NCI-H1105 (cell line): ENCODE data around the gene MED16.
"Not testable (repeated sequence)": the region's sequence is repeated elsewhere in the genome, so short reads cannot be mapped to it uniquely, and the experiment has no call there.

Source experiments
- DNase-seq: peaks from one replicate; lab custom pipeline; 2025; lab: John Stamatoyannopoulos, UW

MED16 gene

GRCh38 chr19:907183-907853 is 14.3 kb upstream of the MED16 start:
- no peak for DNase-seq

GRCh38 chr19:906480-906879 is 13.5 kb upstream of the MED16 start:
- no peak for DNase-seq

GRCh38 chr19:904545-904944 is 11.6 kb upstream of the MED16 start:
- no peak for DNase-seq

DNA sequence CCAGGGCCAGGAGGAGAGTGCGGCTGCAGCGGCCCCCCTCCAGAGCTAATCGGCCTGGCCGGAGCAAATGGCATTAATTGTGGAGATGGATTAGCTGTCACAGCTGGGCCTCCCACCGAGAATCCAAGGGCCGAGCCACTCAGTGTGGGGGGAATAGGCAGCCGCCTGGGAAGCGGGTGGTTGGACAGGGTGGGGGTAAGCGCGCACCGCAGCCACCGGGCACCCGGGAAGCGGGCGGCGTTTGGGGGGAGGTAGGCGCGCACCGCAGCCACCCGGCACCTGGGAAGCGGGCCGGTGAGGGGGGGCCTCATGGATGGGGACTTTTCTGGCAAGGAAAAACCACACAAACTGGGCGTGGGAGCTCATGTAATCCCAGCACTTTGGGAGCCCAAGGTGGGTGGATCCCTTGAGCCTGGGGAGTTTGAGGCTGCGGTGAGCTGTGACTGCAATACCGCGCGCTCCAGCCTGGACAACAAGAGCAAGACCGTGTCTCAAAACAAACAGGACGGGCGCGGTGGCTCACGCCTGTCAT is 10.3 kb upstream of the MED16 start:
- DNase-seq, result no peak

GRCh38 chr19:902446-903226 is 9.6 kb upstream of the MED16 start:
- DNase-seq, result no peak

- no peak for DNase-seq
These were observed 9.0 kb upstream of the MED16 start for GRCh38 chr19:902093-902370.

DNA sequence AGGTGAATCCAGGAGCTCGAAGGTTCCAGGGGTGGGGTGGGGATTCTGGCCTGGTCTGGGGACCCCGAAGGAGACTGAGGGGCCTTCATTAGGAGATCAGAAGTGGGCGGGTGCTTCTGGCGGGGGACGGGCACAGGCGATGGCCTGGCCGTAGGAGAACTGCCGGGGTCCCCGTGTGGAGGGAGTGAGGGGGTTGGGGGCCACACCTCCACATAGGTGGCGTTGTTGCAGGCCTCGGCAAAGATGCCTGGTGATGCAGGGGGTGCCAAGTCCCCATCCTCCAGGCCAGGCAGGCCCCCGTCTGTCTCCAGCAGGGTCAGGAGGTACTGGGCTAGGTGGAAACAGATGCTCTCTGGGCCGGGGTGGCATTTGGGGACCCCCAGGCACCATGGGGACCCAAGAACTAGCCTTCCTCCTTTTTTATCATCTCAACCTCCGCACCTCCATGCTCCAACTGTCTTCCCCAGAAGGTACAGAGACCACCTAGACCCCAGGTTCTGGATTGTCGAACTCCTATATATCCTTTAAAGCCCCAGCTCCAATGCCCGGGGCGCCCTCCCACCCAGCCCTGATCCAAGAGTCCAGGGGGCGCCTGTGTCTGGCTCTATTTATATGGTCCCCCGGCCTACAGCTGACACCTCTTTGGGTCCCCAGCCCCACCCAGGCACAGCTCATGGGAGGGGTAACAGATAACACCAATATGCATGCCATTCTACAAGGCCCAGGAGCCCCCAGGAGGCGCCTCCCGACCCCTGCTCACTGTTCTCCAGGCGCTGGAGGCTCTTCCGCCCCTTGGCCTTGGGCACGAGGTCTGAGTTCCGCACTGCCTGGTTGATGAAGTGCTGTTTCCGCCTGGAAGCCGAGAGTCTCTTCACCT is 8.5 kb upstream of the MED16 start:
- no peak for DNase-seq

GRCh38 chr19:900302-901111 is 7.5 kb upstream of the MED16 start:
- DNase-seq, result no peak

- DNase-seq, result no peak
These were observed 7.0 kb upstream of the MED16 start for GRCh38 chr19:900043-900301.

DNA sequence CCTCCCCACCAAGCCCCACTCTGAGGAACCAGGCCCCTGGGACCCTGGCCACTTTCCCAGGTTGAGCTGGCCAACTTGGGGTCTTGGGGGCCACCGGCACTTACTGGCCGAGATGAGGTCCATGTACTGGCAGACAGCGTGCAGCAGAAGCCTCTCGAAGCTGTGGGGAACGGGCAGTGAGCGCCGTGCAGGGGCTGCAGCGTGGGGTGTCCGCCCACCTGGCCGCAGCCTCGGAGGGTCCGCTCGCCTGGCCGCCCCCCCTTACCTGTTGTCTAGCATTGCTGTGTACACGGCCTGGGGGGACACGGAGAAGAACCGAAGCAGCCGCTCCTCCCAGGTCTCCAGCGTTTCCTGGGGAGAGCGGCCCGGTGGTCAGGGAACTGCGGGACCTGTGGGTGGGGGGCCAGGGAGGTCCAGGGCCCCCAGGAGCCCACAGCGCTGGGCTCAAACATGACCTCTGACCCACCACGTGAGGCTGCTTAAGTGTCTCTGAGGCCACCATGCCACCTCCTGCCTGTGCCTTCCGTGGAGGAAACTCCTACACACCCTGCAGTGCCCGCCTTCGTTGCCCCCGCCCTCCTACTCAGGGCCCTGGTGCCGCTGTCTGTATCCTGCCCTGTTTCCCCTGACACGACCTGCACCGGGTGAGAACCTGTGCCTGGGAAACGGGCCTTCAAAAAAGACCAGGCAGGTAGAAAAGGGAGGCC is 6.5 kb upstream of the MED16 start:
- DNase-seq, result no peak

- peak; percentile 74 for DNase-seq
These were observed 5.7 kb upstream of the MED16 start for GRCh38 chr19:898663-899062.

DNA sequence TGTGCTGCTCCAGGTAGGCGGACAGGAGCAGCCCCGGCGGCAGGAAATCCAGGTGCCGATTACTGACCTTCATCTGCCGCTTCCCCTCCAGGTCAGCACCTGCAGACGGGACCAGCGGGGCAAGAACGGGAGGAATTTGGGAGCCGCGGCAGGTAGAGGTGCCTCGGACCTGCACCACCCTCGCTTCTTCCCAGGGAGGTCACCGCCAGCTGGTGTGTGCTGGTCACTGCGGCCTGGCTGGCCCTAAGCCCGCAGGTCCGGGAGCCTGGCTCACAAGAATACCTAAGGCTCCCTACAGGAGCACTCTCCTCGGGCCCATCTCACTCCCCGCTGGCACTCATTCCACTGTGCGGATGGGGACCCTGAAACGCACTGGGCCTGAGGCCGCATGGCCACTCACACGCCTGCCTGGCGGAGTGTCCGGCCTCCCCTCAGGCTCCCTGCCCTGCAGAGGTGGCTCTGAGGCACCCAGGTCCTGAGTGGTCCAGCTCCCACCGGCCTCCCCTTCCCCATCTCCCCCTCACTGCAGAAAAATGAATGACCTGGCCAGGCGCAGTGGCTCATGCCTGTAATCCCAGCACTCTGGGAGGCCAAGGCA is 4.6 kb upstream of the MED16 start:
- no peak for DNase-seq

DNA sequence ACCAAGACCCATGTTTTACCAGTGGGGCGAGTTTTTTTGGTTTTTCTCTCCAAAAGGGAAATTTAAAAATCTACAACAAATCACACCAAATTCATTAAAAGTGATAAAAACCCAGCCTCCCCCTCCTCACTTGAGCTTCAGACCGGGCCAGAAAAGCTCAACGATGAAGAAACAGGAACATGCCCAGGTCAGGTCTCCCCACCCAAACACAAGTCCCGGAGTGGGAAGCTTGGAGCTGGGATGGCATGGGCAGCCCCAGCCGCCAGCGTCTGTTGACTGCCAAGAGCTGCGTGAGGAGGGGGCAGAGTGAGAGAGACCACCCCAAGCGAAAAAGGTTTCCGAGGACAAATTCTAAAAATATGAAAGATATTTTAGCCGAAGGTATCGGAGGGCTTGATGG is 4.0 kb upstream of the MED16 start:
- DNase-seq, result no peak

- no peak for DNase-seq
These were observed 3.4 kb upstream of the MED16 start for GRCh38 chr19:896434-896833.

GRCh38 chr19:892243-892893 is 619 bp downstream of the MED16 start:
- DNase-seq, result no peak

DNA sequence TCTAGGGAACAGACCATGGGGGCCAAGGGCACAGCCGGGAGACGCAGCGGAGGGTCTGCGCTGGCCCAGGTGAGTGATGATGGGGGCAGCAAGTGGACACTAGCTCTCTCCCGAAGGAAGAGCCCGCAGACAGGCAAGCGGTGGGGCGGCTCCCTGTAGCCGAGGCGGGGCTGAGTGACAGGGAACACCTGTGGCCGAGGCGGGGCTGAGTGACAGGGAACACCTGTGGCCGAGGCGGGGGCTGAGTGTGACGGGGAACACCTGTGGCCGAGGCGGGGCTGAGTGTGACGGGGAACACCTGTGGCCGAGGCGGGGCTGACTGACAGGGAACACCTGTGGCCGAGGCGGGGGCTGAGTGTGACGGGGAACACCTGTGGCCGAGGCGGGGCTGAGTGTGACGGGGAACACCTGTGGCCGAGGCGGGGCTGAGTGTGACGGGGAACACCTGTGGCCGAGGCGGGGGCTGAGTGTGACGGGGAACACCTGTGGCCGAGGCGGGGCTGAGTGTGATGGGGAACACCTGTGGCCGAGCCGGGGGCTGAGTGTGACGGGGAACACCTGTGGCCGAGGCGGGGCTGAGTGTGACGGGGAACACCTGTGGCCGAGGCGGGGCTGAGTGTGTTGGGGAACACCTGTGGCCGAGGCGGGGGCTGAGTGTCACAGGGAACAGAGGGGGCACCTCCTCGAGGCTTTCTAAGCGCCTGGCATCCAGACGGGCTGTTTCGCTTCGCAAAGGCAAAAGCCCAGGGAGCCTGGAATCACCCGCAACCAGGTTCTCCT is 1.4 kb downstream of the MED16 start:
- DNase-seq, result not testable (repeated sequence)

DNA sequence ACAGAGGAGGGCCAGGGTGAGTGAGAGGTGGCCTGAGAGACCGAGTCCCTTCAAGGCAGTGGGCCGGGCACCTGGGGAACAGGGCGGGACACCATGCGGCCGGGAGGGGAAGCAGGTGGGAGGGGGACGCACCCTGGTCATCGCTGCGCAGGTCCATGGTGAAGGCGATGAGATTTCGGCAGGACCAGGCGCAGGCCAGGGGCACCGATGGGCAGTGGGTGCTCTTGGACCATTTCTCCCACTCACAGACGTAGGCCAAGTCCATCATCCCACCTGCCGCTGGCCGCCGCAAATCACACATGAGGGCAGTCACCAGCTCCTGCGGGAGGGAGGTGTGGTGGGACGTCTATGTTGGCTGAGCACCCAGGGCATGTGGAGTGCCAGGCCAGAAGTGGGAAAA is 2.2 kb downstream of the MED16 start:
- DNase-seq, result no peak

- DNase-seq, result no peak
These were observed 3.2 kb downstream of the MED16 start for GRCh38 chr19:889662-890295.
